Lung (tissue), 12 donors: ENCODE measurements around the gene MBOAT1. TPM values are rescaled to one million over a fixed set of nuclear protein-coding genes. Genes with fewer than 3 reads are reported as not detected.

Source experiments
- ATAC-seq: fragments of 200-7000 bp; cut with Tn5 transposase; one replicate; pipeline ENCODE4 v1.9.1; 2020; ENCODE audit warnings: moderate number of reproducible peaks; ENCODE audit not compliant: insufficient read depth, low FRiP score
- DNase-seq, 3 donors: peaks; one replicate each; pipeline ENCODE4 v3.0.0-alpha.2; 2013 to 2017
- H3K27ac ChIP-seq, 2 donors: one replicate each; pipeline ENCODE4 v1.5.1; 2013; ENCODE audit warnings: mild to moderate bottlenecking in 2 of 2, moderate library complexity in 2 of 2, control low read depth in 1 of 2, inconsistent platforms in 1 of 2, low read depth in 1 of 2, low read length in 1 of 2
- H3K27me3 ChIP-seq, 3 donors: one replicate each; pipeline ENCODE4 v1.5.1; 2013; ENCODE audit warnings: low read length in 2 of 3; ENCODE audit not compliant: control insufficient read depth in 3 of 3, insufficient read depth in 3 of 3
- H3K36me3 ChIP-seq, 4 donors: one replicate each; pipeline ENCODE4 v1.5.1; 2013; ENCODE audit warnings: low read length in 4 of 4, mild to moderate bottlenecking in 1 of 4, moderate library complexity in 1 of 4; ENCODE audit not compliant: control insufficient read depth in 4 of 4, insufficient read depth in 4 of 4
- H3K4me1 ChIP-seq, 5 donors: one replicate each; pipeline ENCODE4 v1.5.1; 2013; ENCODE audit warnings: low read length in 5 of 5, mild to moderate bottlenecking in 2 of 5, moderate library complexity in 1 of 5; ENCODE audit not compliant: control insufficient read depth in 5 of 5, insufficient read depth in 5 of 5
- H3K4me3 ChIP-seq: one replicate; pipeline ENCODE4 v1.5.1; 2013; ENCODE audit warnings: mild to moderate bottlenecking, control low read depth, moderate library complexity
- H3K9ac ChIP-seq, 2 donors: one replicate each; pipeline ENCODE4 v1.5.1; 2013; ENCODE audit warnings: low read length in 2 of 2, control low read depth in 1 of 2; ENCODE audit not compliant: insufficient read depth in 1 of 2
- H3K9me3 ChIP-seq, 4 donors: one replicate each; pipeline ENCODE4 v1.5.1; 2013; ENCODE audit warnings: low read length in 3 of 4, mild to moderate bottlenecking in 1 of 4, moderate library complexity in 1 of 4; ENCODE audit not compliant: control insufficient read depth in 4 of 4, insufficient read depth in 3 of 4
- WGBS, 2 donors: extraction: QIAGEN DNeasy Blood & Tissue Kit; methylation state at CpG; one replicate each; pipeline ENCODE4 v1.1.7; 2013; 5-methylcytosine and 5-hydroxymethylcytosine counted together
- polyA plus RNA-seq, 2 donors: library from polyadenylated mRNA; stranded (reverse); fragments of 200-250 nt; gene quantifications; one replicate each; pipeline ENCODE4 v1.2.1, GENCODE V29; 2013
- total RNA-seq, 2 donors: library from RNA; depleted of rRNA in 1 of 2; stranded (reverse); fragments of >200 nt in 1 of 2; gene quantifications; one replicate each; pipeline ENCODE4 v1.2.1, GENCODE V29; 2014 to 2021
- TF ChIP-seq, protein P1 (sequence below): IDR thresholded peaks from 2 replicates; pipeline ENCODE4 v1.5.1; 2012; ENCODE audit warnings: mild to moderate bottlenecking; ENCODE audit errors: control extremely low read depth, extremely low read depth
- donor health status: control.
- donor health status: control.
- donor health status: Bipolar disorder and iron deficiency.
- donor health status: healthy.
- donor health status: DM: yes; HTN: yes; CAD: no.

MBOAT1 gene
- total and polyA plus RNA-seq, 4 donors, result 2.3 to 27.4 (median 8.7) TPM

- ATAC-seq (no peak), DNase-seq (no peak)
- Histone ChIP-seq H3K9ac (no peak overlapping the region), H3K4me1 (peaks cover 0 to 7% (median 0%) of the 10 kb centered on the region in 5 donors), H3K36me3 (peaks cover 0 to 11% (median 4%) of the 10 kb centered on the region in 4 donors), H3K27me3 (no peaks in the 10 kb centered on the region), H3K9me3 (no peaks in the 10 kb centered on the region), H3K27ac (no peak overlapping the region), H3K4me3 (no peak overlapping the region)
- WGBS, 2 donors, result 86 to 94% methylated on average over 4 of the region's 4 CpGs
- TF ChIP-seq, protein P1, sequence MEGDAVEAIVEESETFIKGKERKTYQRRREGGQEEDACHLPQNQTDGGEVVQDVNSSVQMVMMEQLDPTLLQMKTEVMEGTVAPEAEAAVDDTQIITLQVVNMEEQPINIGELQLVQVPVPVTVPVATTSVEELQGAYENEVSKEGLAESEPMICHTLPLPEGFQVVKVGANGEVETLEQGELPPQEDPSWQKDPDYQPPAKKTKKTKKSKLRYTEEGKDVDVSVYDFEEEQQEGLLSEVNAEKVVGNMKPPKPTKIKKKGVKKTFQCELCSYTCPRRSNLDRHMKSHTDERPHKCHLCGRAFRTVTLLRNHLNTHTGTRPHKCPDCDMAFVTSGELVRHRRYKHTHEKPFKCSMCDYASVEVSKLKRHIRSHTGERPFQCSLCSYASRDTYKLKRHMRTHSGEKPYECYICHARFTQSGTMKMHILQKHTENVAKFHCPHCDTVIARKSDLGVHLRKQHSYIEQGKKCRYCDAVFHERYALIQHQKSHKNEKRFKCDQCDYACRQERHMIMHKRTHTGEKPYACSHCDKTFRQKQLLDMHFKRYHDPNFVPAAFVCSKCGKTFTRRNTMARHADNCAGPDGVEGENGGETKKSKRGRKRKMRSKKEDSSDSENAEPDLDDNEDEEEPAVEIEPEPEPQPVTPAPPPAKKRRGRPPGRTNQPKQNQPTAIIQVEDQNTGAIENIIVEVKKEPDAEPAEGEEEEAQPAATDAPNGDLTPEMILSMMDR, result no peak
Observed at GRCh38 chr6:20118892-20119291, 93.4 kb downstream of the MBOAT1 start.

- WGBS, 2 donors, result 76 to 94% methylated on average over 3 of the region's 3 CpGs
- no peaks in the 10 kb centered on the region for H3K9me3 ChIP-seq
- TF ChIP-seq, protein P1, result no peak
- H3K36me3 ChIP-seq, result peaks cover 0 to 18% (median 6%) of the 10 kb centered on the region in 4 donors
- no peaks in the 10 kb centered on the region for H3K27me3 ChIP-seq
- DNase-seq (peak in 1 of 3 donors; percentile 40), ATAC-seq (no peak)
- H3K27ac ChIP-seq, result no peak overlapping the region
- H3K4me3 ChIP-seq, result no peak overlapping the region
- H3K4me1 ChIP-seq, result peaks cover 0 to 7% (median 0%) of the 10 kb centered on the region in 5 donors
- no peak overlapping the region for H3K9ac ChIP-seq
Observed at GRCh38 chr6:20117474-20117873, 94.8 kb downstream of the MBOAT1 start.

- TF ChIP-seq, protein P1, result no peak
- Histone ChIP-seq H3K9me3 (no peaks in the 10 kb centered on the region), H3K36me3 (peaks cover 0 to 21% (median 6%) of the 10 kb centered on the region in 4 donors), H3K27ac (no peak overlapping the region), H3K27me3 (no peaks in the 10 kb centered on the region), H3K4me1 (peaks cover 0 to 7% (median 0%) of the 10 kb centered on the region in 5 donors), H3K9ac (no peak overlapping the region), H3K4me3 (no peak overlapping the region)
- no peak for DNase-seq
- ATAC-seq, result no peak
- 88 to 98% methylated on average over 7 of the region's 7 CpGs for WGBS, 2 donors
Observed at GRCh38 chr6:20116792-20117191, 95.5 kb downstream of the MBOAT1 start.
